ENCODE measurements around the gene TWIST2. TPM values are rescaled to one million over a fixed set of nuclear protein-coding genes. Genes with fewer than 3 reads are reported as not detected.

Gene TWIST2
- total RNA-seq, 1 donor from 2014 or later: 0.20 TPM

DNA sequence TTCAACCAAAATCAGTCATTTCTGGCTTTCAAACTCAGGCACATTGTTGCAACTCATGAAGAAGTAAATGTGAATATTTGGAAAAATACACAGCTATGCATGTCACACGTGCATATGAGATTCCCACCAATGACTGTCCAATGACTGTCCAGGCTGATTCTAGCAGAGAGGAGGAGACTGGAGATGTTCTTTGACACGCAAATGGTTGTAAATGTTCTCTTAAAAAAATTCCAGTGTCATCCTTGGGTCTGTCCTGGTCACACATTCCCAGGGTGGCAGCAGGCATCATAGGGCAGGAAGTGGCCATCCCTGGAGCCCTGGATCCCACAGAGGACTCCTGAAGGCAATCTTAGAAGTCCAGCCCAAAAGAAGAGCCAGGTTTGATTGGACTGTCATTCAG lies 40.9 kb downstream of the TWIST2 start:
- DNase-seq (ENCODE audit: low read depth in 2 of 2): no peak

DNA sequence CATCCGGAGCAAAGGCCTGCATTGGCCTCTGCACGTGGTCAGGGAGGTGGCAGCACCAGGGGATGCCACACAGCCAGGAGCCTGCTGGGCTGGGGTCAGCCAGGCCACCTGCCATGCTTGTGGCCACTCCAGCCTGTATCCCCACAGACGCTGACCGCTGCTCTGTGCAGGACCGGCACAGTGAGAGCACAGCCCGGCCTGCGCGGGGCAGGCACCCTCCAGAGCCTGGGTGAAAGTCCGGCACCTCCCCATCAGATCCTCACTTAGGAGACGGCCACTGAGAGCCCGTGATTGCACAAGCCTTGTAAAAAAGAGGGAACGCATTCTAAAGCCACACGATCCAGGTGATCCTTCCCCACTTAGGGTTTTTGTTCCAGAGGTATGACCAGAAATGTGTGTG lies 42.2 kb downstream of the TWIST2 start:
- DNase-seq (ENCODE audit: low read depth in 2 of 2): no peak

DNA sequence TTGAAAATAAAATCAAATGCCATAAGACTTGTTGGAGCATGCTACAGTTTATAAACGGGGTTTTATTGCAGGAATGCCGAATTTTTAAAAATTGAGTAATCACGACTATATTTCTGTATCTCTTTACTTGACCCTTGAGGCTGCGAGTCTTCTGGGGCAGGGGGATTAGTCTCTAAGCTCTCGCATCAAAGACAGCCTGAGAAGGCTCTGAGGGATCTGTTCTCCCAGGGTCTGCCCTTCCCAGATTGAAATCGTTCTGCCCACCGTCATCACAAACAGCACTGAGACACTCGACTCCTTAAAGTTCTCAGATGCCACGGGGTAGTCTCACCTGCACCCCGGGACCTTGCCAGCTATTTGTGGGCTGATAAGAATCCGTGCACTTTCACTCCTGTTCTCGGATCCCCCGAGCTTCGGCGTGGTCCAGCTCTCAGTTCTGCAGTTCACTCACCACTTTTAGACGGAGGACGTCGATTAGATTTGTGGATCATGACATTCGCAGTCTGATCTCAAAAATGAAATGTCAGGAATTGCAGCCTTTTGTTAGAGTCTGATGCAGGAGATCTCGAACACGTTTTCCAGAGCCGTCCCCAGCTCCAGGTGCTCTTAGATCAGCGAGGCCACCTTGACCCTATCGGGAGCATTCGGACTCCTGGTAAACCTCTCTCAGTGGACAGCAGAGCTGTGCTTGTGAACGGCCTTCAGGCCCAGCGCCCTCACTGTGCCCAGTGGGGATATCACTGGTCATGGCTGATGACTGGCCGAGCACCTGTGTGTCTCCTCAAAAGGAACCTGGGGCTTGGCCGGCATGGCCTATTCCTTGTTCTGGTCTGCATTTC lies 43.0 kb downstream of the TWIST2 start:
- DNase-seq (ENCODE audit: low read depth in 2 of 2): no peak

- DNase-seq (ENCODE audit: low read depth in 2 of 2): no peak
These were observed 43.7 kb downstream of the TWIST2 start for GRCh38 chr2:238891457-238892203.

DNA sequence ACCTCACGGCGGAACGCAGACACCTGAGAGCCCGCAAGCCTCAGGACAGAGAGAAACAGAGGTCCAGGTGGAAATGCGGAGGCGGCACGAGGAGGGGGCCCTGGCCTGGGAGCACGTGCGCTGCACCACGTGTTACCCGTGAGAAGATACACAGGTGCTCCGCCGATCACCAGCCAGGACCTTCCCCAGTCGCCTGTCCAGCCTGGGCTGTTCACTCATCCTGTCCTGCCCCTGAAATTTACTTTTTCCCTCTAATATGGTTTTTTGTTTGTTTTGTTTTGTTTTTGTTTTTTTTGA lies 44.3 kb downstream of the TWIST2 start:
- no peak for DNase-seq (ENCODE audit: low read depth in 2 of 2)

DNA sequence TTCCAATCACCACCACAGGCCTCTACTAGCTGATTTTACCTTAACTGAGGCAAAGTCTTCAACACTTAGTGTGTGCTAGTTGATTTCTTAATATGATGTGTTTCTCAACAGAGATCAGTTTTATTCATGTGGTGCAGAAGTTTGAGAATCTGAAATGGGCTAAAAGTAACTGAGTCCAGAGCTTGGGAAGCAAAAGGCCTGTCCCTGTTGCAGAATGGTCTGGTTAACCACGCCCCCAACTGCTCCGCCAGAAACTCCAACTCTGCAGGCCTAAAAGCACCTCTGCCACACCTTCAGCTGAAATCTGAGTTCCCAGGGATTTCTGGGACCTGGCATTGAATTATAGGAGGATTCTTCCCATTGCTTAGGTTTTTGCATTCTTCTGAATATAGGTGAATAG lies 44.9 kb downstream of the TWIST2 start:
- DNase-seq (ENCODE audit: low read depth in 2 of 2): no peak

- DNase-seq (ENCODE audit: low read depth in 2 of 2): no peak
These were observed 45.6 kb downstream of the TWIST2 start for GRCh38 chr2:238893349-238894000.

DNA sequence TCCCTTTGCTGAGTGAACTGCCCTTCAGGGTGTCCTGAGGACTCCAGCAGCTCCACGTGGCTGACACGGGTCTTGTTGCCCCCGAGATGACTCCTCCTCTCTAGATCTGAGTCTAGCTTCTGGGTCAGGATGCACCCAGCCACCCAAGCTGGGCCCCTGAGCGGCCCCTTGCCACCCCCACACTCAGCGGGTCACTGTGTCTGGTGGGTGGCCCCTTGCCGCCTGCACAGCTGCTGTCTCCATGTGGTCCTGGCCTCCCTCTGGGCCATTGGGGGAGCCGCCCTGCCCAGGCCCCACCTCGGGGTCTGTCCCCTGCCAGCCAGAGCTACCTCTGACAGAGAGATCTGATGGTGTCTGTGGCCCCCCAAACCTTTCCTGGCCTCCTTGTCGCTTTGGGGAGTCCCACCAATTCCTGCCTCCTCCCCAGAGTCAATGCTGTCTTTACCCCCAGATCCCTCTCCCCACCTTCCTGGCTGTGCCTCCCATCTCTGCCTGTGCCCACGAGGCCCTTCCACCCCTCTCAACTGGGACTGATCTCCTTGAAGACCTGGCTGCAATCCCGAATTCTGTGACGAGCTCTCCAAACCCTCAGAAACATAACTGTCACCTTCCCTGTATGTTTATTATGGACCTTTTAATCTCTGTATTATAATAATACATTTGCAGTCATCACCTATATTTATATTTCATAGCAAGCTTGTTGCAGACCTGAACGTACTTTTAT lies 46.5 kb downstream of the TWIST2 start:
- no peak for DNase-seq (ENCODE audit: low read depth in 2 of 2)

GRCh38 chr2:238894950-238895298 lies 47.0 kb downstream of the TWIST2 start:
- DNase-seq (ENCODE audit: low read depth in 2 of 2): no peak

DNA sequence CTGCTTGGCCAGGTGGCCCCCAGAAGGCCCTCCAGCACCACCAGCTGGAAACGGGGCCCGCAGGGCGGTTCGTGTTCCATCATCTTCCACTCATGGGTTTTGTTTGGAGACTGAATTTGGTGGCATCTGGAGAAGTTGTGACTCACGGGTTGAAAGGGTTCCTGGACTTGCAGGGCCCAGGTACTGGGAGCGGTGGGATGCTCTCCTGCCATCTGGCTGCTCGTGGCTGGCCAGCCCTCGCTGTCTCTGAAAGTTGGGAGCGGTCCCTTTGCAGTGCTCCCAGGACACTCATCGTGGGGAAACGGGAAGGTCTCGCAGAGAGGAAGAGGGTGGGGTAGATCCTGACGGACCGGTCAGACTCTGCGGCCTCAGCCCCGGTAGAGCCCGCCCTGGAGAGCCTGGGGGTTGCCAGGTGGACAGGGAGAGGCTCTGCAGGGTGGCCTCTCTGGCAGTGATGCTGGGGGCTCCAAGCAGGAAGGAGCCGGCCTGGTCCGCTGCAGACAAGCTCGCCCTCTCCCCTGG lies 47.5 kb downstream of the TWIST2 start:
- peak in 1 of 2 donors; percentile 56 for DNase-seq (ENCODE audit: low read depth in 2 of 2)

GRCh38 chr2:238895891-238896600 lies 48.2 kb downstream of the TWIST2 start:
- DNase-seq (ENCODE audit: low read depth in 2 of 2): peak; percentile 20 to 88

- DNase-seq (ENCODE audit: low read depth in 2 of 2): no peak
These were observed 48.8 kb downstream of the TWIST2 start for GRCh38 chr2:238896641-238897040.

GRCh38 chr2:238897122-238897880 lies 49.4 kb downstream of the TWIST2 start:
- no peak for DNase-seq (ENCODE audit: low read depth in 2 of 2)

DNA sequence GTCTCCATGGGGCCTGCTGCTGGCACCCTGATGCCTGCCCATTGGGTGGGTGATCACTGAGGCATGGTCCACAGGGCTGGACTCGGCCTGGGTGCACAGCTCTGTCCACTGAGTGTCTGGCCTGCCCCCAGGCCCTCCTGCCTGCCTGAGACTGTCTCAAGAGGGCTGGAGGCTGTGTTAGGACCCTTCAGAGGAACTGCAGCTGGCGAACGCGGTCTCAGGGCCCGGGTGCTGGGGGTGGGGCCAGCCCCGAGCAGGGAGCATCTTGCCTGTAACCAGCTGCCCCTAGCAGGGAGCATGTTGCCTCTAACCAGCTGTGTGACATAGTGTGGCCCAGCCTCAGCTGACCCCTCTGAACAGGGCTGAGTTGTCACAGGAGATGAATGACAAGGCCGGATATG lies 50.0 kb downstream of the TWIST2 start:
- DNase-seq (ENCODE audit: low read depth in 2 of 2): no peak

- no peak for DNase-seq (ENCODE audit: low read depth in 2 of 2)
These were observed 50.8 kb downstream of the TWIST2 start for GRCh38 chr2:238898534-238899281.

DNA sequence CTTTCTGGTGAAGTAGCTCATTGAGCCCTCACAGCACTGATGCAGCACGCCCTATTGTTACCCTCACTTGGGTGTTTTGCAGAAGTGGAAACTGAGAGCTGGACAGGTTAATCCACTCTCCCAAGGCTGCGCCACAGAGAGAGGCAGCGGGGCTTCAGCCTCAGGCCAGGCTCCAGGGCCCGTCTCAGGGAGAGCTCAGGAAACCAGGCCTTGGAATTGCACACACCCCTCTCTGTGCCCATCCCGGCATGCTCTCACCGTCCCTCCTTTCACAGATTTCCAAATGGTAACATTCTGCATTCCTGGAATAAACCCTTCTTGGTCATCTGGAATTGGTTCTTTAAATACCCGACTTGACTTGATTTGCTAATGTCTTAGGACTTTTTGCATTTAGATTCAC lies 51.5 kb downstream of the TWIST2 start:
- DNase-seq (ENCODE audit: low read depth in 2 of 2): no peak

DNA sequence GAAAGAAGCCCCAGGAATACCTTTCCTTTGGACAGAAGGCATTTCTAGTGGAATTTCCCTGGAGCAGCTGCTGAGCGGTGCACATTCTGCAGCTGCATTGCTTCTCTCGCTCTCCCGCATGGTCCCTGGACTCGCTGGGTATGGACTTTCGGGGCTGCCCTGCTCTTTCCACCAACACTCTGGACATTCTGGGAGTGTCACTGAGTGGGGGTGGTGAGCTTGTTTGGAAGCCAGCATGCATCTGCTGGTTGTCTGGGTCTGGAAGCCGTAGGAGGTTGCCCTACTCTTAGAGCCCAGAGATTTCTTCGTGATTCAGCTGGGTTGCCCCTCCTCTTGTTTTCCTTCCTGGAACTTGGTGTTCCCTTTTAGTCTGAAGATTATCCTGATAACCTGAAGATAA lies 52.6 kb downstream of the TWIST2 start:
- DNase-seq (ENCODE audit: low read depth in 2 of 2): peak in 1 of 2 donors; percentile 31

GRCh38 chr2:238901461-238902057 lies 53.7 kb downstream of the TWIST2 start:
- DNase-seq (ENCODE audit: low read depth in 2 of 2): no peak

DNA sequence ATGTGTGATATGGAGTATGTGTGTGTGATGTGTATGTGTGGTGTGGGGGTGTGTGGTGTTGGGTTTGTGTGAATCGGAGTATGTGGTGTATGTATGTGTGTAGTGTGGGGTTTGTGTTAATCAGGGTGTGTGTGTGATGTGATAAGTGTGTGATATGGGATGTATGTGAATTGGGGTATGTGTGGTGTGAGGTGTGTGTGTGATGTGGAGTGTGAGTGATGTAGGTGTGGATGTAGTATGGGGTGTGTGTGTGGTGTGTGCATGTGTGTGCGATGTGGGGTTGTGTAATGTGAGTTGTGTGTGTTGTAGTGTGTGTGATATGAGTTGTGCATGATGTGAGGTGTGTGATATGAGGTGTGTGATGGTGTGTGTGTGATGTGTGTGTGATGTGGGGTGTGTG lies 54.4 kb downstream of the TWIST2 start:
- no peak for DNase-seq (ENCODE audit: low read depth in 2 of 2)
